ENCODE data around the gene RAPGEF5. TPM values are rescaled to one million over a fixed set of nuclear protein-coding genes. Genes with fewer than 3 reads are reported as not detected.

The RAPGEF5 gene
- total RNA-seq, 4 donors from 2014 or later: 21.2 to 27.0 (median 24.1) TPM

GRCh38 chr7:22318376-22318775 is 38.6 kb downstream of the RAPGEF5 start:
- H3K9me3 ChIP-seq: no peaks in the 10 kb centered on the region
- no peaks in the 10 kb centered on the region for H3K36me3 ChIP-seq
- H3K4me1 ChIP-seq: no peaks in the 10 kb centered on the region
- H3K27me3 ChIP-seq: peaks cover 0 to 3% (median 0%) of the 10 kb centered on the region in 4 donors
- 90% methylated on average over 4 of the region's 4 CpGs for WGBS
- no peak overlapping the region for H3K4me3 ChIP-seq
- no peak overlapping the region for H3K27ac ChIP-seq (replicated peaks in 1 of 4)
- DNase-seq (ENCODE audit: extremely low spot score): no peak
- intact Hi-C loops (cut with DNase I): no loop called here
- TF ChIP-seq EP300 (IDR thresholded peaks at IDR 0.05) (no peak), POLR2A (IDR thresholded peaks at IDR 0.05; ENCODE audit: low read depth) (no peak), POLR2AphosphoS5 (IDR thresholded peaks at IDR 0.05) (no peak), CTCF (IDR thresholded peaks at IDR 0.05) (no peak)

- TF ChIP-seq POLR2A (IDR thresholded peaks at IDR 0.05; ENCODE audit: low read depth) (no peak), POLR2AphosphoS5 (IDR thresholded peaks at IDR 0.05) (no peak), EP300 (IDR thresholded peaks at IDR 0.05) (no peak), CTCF (IDR thresholded peaks at IDR 0.05) (no peak)
- no peak overlapping the region for H3K4me3 ChIP-seq
- H3K36me3 ChIP-seq: no peaks in the 10 kb centered on the region
- intact Hi-C loops (cut with DNase I): no loop called here
- no peak overlapping the region for H3K27ac ChIP-seq (replicated peaks in 1 of 4)
- 90% methylated on average over 4 of the region's 4 CpGs for WGBS
- DNase-seq (ENCODE audit: extremely low spot score): no peak
- H3K9me3 ChIP-seq: no peaks in the 10 kb centered on the region
- H3K4me1 ChIP-seq: no peaks in the 10 kb centered on the region
- peaks cover 0 to 3% (median 0%) of the 10 kb centered on the region in 4 donors for H3K27me3 ChIP-seq
Measured at GRCh38 chr7:22317632-22318031, 39.3 kb downstream of the RAPGEF5 start.

GRCh38 chr7:22316914-22317313 is 40.0 kb downstream of the RAPGEF5 start:
- WGBS: 94% methylated on average over 4 of the region's 4 CpGs
- Histone ChIP-seq H3K36me3 (no peaks in the 10 kb centered on the region), H3K4me1 (no peaks in the 10 kb centered on the region), H3K4me3 (no peak overlapping the region), H3K9me3 (no peaks in the 10 kb centered on the region), H3K27ac (replicated peaks in 1 of 4) (no peak overlapping the region), H3K27me3 (peaks cover 0 to 3% (median 0%) of the 10 kb centered on the region in 4 donors)
- intact Hi-C loops (cut with DNase I): no loop called here
- no peak for DNase-seq (ENCODE audit: extremely low spot score)
- TF ChIP-seq CTCF (IDR thresholded peaks at IDR 0.05): no peak
- TF ChIP-seq POLR2AphosphoS5 (IDR thresholded peaks at IDR 0.05): no peak
- no peak for TF ChIP-seq EP300 (IDR thresholded peaks at IDR 0.05)
- TF ChIP-seq POLR2A (IDR thresholded peaks at IDR 0.05; ENCODE audit: low read depth): no peak

GRCh38 chr7:22307816-22308215 is 49.1 kb downstream of the RAPGEF5 start:
- intact Hi-C loops (cut with DNase I): no loop called here
- TF ChIP-seq POLR2A (IDR thresholded peaks at IDR 0.05; ENCODE audit: low read depth) (no peak), POLR2AphosphoS5 (IDR thresholded peaks at IDR 0.05) (no peak), CTCF (IDR thresholded peaks at IDR 0.05) (no peak), EP300 (IDR thresholded peaks at IDR 0.05) (no peak)
- no peak overlapping the region for H3K4me3 ChIP-seq
- WGBS: 85% methylated on average over 3 of the region's 3 CpGs
- peaks cover 0 to 4% (median 0%) of the 10 kb centered on the region in 4 donors for H3K9me3 ChIP-seq
- H3K27me3 ChIP-seq: no peaks in the 10 kb centered on the region
- H3K4me1 ChIP-seq: no peaks in the 10 kb centered on the region
- no peak for DNase-seq (ENCODE audit: extremely low spot score)
- H3K36me3 ChIP-seq: peaks cover 0 to 9% (median 0%) of the 10 kb centered on the region in 4 donors
- no peak overlapping the region for H3K27ac ChIP-seq (replicated peaks in 1 of 4)

GRCh38 chr7:22305706-22306105 is 51.2 kb downstream of the RAPGEF5 start:
- Histone ChIP-seq H3K4me1 (no peaks in the 10 kb centered on the region), H3K9me3 (peaks cover 0 to 4% (median 0%) of the 10 kb centered on the region in 4 donors), H3K36me3 (peaks cover 0 to 9% (median 0%) of the 10 kb centered on the region in 4 donors), H3K27ac (replicated peaks in 1 of 4) (no peak overlapping the region), H3K4me3 (no peak overlapping the region), H3K27me3 (no peaks in the 10 kb centered on the region)
- WGBS: 94% methylated on average over 2 of the region's 2 CpGs
- intact Hi-C loops (cut with DNase I): no loop called here
- no peak for TF ChIP-seq EP300 (IDR thresholded peaks at IDR 0.05)
- no peak for TF ChIP-seq CTCF (IDR thresholded peaks at IDR 0.05)
- TF ChIP-seq POLR2AphosphoS5 (IDR thresholded peaks at IDR 0.05): no peak
- TF ChIP-seq POLR2A (IDR thresholded peaks at IDR 0.05; ENCODE audit: low read depth): no peak
- DNase-seq (ENCODE audit: extremely low spot score): no peak

Data from esophagus muscularis mucosa (tissue), 4 donors.